GM18511 (cell line): ENCODE results near the gene EXOC4.

Source experiments
- ATAC-seq: cut with Tn5 transposase; IDR thresholded peaks from one replicate; pipeline ENCODE4 v1.9.1; 2021; ENCODE audit warnings: mild to moderate bottlenecking, moderate library complexity; ENCODE audit not compliant: unreplicated experiment

The EXOC4 gene

GRCh38 chr7:133654547-133654946 is 401.7 kb downstream of the EXOC4 start:
- ATAC-seq = no peak

DNA sequence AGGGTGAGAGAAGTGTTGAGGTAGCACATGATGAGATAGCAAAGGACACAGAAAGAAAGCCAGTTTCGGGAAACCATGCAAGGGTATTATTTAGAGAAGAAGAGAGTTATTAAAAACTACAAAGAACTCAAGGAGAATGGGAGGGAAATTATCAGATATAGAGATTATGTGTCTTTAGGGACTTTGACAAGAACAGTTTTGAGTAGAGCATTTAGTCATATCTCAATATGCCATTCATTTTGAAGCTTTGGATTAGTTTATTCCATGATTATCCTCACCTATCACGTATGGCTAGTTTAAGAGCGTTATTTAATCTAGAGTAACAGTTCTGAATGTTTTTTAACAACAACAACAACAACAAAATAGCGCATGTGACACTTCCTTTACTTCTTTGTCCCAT is 409.4 kb downstream of the EXOC4 start:
- no peak for ATAC-seq

DNA sequence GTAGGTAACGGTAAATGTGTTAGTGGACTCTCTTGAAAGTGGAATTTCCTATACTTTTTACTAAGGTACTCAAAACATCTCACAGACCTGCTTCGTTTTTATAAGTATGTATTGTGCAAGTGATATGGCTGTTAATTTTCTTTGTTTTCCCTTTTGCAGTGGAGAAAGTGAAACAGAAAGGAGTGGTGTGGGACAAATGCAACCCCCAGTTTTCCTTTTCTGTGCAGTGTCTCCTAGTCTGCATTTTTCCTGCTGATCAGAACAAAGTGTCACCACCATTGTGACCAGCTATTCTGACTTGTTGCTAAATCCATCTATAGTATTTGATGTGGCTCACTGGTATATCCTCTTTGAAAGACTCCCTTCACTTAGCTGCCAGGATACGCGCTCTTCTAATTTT is 410.0 kb downstream of the EXOC4 start:
- no peak for ATAC-seq

DNA sequence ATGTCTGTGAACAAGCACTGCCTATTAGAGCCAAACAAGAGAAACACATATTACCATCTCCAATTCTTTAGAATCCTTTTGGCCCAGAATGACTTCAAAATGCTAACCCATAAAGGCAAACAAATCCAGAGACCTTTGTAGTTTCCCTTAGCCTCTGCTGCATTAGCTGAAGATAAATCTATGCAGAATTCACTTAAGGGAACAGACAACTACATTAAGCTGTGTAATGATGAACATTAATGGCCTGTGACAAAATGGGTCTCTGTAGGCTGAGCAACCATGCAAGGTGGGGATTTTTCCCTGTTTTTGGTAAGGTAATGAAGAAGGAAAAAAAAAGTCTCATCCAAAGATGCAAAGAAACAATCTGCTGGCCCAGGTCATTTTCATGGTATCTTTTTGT is 411.6 kb downstream of the EXOC4 start:
- no peak for ATAC-seq

GRCh38 chr7:133668296-133669060 is 415.6 kb downstream of the EXOC4 start:
- no peak for ATAC-seq

DNA sequence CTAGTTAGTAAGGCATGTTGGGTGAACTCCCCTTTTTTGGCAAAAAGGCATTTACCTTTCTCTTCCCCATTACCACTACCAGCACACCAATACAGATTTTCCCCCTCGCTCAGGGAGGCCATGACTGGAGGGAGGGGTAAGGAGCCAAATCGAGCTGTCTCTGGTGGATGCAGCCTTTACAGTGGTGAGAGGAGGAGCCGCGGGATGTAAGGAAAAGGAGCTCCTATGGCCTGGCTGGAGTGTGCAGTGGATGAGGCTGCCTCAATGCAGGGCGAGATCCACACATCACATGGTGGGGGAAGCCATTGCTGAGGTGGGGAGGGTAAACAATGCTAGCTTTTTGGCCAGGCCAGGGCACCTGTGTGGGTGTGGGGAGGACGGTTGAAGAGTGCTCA is 416.2 kb downstream of the EXOC4 start:
- no peak for ATAC-seq

- no peak for ATAC-seq
Measured at GRCh38 chr7:133670250-133670649, 417.4 kb downstream of the EXOC4 start.

DNA sequence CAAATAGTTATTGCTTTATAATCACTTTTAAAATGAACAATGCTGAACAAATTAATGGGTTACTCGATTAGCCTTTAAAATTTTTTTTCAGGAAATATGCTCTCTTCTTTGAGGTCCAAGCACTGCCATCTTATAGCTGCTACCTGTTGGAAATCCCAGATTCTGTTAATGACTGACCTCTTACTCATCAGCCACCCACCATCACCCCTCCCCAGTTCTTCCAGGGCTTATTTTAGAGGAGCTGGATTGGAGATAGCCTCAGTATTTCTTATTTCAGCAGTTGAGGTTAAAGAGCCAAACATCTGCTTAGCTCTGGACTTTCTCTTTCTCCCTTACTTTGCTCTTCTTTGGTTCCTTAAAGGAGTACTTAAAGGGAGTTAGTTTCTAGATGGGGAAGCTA is 420.0 kb downstream of the EXOC4 start:
- no peak for ATAC-seq

DNA sequence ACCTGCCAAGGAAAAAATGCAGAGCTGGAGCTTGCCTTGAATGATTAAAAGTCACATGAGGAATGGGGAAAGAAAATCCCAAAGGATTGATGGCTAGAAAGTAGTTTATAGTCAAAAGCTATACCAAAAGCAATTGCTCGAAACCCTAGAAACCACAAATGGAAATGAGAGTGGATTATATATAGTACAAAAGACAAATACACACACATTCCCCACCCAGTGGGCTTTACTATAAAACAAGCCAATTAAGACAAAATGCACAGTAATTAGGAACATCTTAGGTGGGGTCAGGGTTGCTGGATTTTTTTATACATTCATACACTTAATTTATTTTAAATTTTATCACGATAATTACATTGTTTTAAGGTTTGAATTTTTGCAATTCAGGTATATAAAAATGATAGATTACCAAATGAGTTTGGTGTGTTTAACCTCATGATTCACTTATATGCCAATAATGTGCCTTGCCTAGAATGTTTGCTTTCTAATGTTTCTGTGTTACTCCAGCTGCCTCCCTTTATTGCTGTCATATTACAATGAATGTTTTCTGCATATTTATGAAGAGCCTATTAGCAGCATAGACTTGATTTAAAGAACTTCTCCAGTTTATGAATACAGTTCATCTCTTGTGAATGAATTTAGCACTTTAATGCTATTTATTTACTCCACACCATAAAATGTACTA is 421.3 kb downstream of the EXOC4 start:
- no peak for ATAC-seq

GRCh38 chr7:133675510-133676218 is 422.8 kb downstream of the EXOC4 start:
- ATAC-seq = no peak

- no peak for ATAC-seq
Measured at GRCh38 chr7:133676805-133677370, 424.0 kb downstream of the EXOC4 start.

DNA sequence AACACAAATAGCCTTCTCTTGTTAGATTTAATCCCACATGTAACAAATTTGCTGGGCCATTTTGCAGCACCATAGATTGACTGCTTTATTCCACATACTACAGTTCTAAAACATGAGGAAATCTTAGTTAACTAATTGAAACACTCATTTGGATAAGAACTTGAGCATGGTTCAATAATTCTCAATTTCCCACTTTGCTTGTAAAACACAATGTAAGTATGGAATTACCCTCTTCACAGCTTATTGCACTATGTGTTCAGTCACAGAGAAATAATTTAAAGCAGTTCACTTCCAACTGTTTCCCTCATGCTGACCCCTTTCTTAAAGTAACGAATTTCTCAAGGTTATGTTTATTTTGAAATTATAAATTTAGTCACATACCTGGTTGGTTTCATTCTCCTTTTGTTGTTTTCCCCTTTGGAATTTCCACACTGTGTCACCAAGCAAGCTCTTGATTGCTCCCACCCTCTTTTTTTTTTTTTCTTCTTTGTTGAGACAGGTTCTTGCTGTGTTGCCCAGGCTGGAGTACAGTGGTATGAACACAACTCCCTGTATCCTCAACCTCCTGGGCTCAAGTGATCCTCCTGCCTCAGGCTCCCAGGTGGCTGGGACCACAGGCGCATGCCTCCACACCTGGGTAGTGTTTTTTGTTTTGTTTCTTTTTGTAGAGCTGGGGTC is 425.4 kb downstream of the EXOC4 start:
- no peak for ATAC-seq

DNA sequence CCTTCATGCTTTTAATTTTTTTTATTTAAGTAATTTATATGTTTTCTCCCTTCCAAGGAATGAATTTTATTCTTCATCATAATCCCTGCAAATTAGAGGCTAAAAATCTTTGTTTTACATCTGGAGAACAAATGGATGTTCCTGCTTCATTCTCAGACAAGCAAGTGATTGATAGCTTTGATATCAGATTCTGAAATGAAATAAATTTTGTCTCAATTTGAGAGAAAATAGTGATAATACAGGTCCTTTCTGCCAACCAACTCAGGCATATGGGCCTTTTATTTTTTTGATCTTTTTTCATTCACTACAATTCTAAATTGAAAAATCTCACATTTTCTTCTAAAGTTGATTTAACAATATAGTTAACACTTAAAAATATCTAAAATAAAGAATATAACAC is 427.1 kb downstream of the EXOC4 start:
- no peak for ATAC-seq

DNA sequence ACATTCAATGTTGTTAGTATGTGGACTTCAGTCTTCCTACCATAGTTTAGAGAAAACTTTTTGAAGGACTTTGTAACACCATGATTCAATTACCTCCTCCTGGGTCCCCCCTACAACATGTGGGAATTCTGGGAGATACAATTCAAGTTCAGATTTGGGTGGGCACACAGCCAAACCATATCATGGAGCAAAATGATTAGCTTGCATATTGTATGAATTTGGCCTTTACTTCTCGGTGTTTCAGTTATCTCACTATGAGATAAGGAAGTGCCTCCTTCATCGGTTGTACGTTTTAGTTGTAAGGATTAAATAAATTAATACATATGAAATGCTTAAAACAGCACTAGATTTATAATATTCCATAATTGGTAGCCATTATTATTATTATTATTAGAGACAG is 428.7 kb downstream of the EXOC4 start:
- no peak for ATAC-seq

GRCh38 chr7:133682364-133683181 is 429.7 kb downstream of the EXOC4 start:
- no peak for ATAC-seq

- no peak for ATAC-seq
Measured at GRCh38 chr7:133683182-133683454, 430.2 kb downstream of the EXOC4 start.

GRCh38 chr7:133688483-133689239 is 435.8 kb downstream of the EXOC4 start:
- no peak for ATAC-seq

DNA sequence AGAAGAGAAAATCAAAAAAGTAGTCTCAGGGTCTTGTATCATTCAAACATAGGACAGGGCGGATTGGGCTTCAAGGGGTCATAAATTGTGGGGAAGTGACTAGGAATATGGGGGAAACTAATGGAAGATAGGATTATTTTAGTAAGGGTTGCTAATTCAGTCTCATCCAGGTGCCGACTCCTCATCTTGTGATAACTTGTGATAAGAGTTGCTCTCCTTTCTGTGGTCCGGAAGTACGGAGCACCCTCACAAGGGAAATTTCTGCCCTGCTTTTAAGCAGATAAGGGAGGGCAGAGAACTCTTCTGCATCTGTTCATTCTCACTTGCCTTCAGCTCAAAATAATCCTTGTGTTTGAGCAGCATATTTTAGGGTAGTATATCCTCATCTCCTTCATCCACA is 437.9 kb downstream of the EXOC4 start:
- no peak for ATAC-seq

DNA sequence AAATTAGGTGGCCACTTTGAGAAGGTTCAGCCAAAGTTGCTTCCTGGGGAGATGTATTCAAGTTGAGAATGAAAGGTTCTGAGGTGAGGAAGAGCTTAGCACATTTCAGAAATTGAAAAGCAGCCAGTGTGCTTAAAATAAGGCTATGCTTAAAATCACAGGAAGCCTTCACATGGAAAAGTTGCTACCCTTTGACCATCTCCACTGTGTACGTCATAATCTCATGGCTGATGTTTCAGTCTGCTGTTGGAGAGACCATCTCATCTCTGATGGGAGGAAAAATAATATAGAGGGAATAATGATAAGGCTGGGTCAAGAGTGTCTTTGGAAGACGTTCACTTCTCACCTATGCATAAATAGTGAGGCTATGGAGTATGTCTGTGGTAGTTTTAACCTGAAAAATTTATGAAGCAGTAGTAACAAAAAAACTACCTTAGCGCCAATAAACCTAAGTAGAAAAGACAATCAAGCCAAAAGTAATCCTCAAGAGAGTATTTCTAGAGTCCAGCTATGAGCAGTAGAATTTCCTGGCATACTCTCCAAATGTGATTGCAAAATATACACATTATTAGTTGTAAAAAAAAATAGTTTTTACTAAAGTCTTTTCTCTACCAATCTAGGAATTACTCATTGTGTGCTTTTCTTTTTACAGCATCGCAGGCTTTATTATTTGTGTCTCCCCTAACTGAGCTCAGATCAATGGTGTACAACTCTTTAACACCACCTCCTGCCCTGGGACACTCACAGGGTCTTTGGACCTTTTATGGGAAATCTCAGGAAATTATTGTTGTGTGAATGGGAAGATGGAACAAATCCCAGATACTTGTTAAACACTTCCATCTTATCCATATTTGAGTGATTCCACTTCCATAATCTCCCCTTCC is 439.1 kb downstream of the EXOC4 start:
- ATAC-seq = no peak
